PFSK-1 (cell line): ENCODE measurements around the gene POU2AF3.

ENCODE experiments used
- FOXP2 ChIP-seq: optimal IDR thresholded peaks from 2 replicates; pipeline ENCODE3; 2011; ENCODE audit warnings: borderline replicate concordance, control low read depth, inconsistent platforms; ENCODE audit not compliant: insufficient read depth; ENCODE audit errors: extremely low read length, extremely low read depth
- POLR2AphosphoS5 ChIP-seq: IDR thresholded peaks from 2 replicates; pipeline ENCODE4 v1.6.1; 2012; ENCODE audit warnings: low read depth, mild to moderate bottlenecking, control low read depth, low read length, moderate library complexity
- SIN3A ChIP-seq: IDR thresholded peaks from 2 replicates; pipeline ENCODE4 v1.6.1; 2012; ENCODE audit warnings: mild to moderate bottlenecking, low read length, moderate library complexity, borderline replicate concordance; ENCODE audit not compliant: insufficient read depth
- TAF1 ChIP-seq: IDR thresholded peaks from 2 replicates; pipeline ENCODE4 v1.6.1; 2012; ENCODE audit warnings: low read length, control low read depth, borderline replicate concordance; ENCODE audit not compliant: insufficient read depth
- TF ChIP-seq, protein P1 (sequence below), 2 experiments: IDR thresholded peaks; 2 replicates each; pipeline versions ENCODE4 v1.6.1 to v1.8.0; 2011 to 2012; ENCODE audit warnings: low read depth in 2 of 2, low read length in 2 of 2, control low read depth in 1 of 2, inconsistent platforms in 1 of 2, mild to moderate bottlenecking in 1 of 2, moderate library complexity in 1 of 2; ENCODE audit not compliant: insufficient read depth in 1 of 2

Gene POU2AF3

DNA sequence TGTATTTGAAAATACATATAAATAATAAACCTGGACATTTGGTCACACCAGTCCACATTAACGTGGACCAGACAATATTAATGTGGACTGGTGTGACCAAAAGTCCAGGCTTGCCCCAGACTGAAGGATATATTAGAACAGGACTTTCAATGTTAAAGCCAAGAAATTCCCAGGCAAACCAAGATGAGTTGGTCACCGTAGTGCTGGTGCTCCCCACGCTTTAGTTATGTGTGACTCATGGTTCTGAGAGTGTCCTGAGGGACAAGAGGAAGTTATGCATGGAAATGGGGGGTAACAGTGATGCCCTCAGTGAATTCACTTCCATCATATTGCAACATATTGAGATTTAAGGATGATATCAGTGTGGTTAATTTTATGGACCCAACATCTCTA is 49.4 kb downstream of the POU2AF3 start:
- no peak for TF ChIP-seq SIN3A
- TF ChIP-seq POLR2AphosphoS5: no peak
- TF ChIP-seq, protein P1, sequence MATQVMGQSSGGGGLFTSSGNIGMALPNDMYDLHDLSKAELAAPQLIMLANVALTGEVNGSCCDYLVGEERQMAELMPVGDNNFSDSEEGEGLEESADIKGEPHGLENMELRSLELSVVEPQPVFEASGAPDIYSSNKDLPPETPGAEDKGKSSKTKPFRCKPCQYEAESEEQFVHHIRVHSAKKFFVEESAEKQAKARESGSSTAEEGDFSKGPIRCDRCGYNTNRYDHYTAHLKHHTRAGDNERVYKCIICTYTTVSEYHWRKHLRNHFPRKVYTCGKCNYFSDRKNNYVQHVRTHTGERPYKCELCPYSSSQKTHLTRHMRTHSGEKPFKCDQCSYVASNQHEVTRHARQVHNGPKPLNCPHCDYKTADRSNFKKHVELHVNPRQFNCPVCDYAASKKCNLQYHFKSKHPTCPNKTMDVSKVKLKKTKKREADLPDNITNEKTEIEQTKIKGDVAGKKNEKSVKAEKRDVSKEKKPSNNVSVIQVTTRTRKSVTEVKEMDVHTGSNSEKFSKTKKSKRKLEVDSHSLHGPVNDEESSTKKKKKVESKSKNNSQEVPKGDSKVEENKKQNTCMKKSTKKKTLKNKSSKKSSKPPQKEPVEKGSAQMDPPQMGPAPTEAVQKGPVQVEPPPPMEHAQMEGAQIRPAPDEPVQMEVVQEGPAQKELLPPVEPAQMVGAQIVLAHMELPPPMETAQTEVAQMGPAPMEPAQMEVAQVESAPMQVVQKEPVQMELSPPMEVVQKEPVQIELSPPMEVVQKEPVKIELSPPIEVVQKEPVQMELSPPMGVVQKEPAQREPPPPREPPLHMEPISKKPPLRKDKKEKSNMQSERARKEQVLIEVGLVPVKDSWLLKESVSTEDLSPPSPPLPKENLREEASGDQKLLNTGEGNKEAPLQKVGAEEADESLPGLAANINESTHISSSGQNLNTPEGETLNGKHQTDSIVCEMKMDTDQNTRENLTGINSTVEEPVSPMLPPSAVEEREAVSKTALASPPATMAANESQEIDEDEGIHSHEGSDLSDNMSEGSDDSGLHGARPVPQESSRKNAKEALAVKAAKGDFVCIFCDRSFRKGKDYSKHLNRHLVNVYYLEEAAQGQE (IDR thresholded peaks at IDR 0.05; ENCODE audit: insufficient read depth in 1 of 2, low read depth in 2 of 2, low read length in 2 of 2): no peak
- TF ChIP-seq TAF1: no peak
- no peak for TF ChIP-seq FOXP2

GRCh38 chr11:111348147-111348546 is 49.8 kb downstream of the POU2AF3 start:
- TF ChIP-seq, protein P1 (IDR thresholded peaks at IDR 0.05; ENCODE audit: insufficient read depth in 1 of 2, low read depth in 2 of 2, low read length in 2 of 2): no peak
- TF ChIP-seq TAF1: no peak
- TF ChIP-seq FOXP2: no peak
- TF ChIP-seq POLR2AphosphoS5: no peak
- no peak for TF ChIP-seq SIN3A

DNA sequence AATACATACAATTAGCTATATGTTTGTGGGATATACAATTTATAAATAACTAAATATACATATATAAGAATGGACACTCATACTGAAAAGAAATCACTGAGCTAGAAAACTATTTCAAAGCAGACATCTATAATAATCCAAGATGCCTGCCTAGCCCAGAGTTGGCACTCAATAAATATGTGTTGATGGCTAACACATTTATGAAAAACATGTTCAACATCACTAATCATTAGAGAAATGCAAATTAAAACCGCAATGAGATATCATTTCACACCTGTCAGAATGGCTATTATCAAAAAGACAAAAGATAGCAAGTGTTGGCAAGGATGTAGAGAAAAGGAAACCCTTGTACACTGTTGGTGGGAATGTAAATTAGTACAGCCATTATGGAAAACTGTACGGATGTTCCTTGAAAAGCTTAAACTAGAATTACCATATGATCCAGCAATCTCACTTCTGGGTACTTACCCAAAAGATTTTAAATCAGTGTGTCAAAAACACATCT is 50.9 kb downstream of the POU2AF3 start:
- TF ChIP-seq, protein P1 (IDR thresholded peaks at IDR 0.05; ENCODE audit: insufficient read depth in 1 of 2, low read depth in 2 of 2, low read length in 2 of 2): no peak
- TF ChIP-seq POLR2AphosphoS5 (no peak), SIN3A (no peak), FOXP2 (no peak)

DNA sequence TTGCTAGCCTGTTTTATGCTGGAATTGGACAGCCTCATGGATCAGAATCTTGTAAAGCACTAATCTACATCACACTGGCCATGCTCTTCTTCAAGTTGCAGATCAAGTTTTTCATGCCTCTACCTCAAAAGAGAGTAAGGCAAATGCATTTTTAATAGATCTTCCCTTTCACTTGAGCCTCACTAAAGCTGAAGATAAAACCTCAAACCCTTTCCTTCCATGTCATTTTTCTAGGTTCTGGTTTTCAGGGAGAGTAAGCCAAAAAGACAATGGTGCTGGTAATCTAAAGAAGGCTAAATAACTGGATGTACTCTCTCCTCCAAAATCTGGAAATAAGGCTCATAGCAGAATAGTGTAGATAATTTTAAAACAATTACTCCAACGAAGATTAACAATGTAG is 52.5 kb downstream of the POU2AF3 start:
- TF ChIP-seq SIN3A (no peak), TAF1 (no peak), FOXP2 (no peak), POLR2AphosphoS5 (no peak)
- TF ChIP-seq, protein P1 (IDR thresholded peaks at IDR 0.05; ENCODE audit: insufficient read depth in 1 of 2, low read depth in 2 of 2, low read length in 2 of 2): no peak

DNA sequence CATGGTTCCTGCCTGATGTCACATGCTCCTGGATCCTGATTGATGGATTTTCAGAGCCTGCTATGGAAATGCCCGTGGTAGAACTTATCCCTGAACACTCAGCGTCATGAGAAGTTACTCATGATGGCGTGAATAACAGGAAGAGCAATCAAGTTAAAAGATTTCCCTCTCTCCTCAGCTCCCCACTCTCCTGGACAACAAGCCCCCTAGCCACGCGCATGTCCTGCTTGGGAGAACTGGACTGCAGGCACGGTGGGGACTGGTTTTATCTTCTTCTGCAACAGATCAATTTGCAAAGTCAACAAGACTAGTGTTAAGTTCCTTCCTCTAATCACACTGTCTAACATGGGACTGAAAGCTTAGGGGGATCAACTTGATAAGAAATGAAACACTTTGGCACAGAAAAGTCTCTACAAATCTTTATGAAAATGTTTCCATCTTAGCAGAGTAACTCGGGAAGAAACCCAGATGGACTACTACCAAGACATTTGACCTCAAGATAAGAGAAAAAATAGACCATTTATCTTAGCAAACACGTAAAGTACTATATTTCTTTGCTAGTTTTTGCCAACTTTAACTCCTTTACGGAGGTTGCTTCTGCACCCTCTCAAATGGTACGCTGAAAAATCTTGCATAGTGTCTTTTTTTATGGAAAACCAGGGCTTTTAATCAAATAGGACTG is 53.2 kb downstream of the POU2AF3 start:
- TF ChIP-seq SIN3A (no peak), FOXP2 (no peak), POLR2AphosphoS5 (no peak), TAF1 (no peak)
- TF ChIP-seq, protein P1 (IDR thresholded peaks at IDR 0.05; ENCODE audit: insufficient read depth in 1 of 2, low read depth in 2 of 2, low read length in 2 of 2): no peak
